ENCODE data around the gene RAB33B.
A peak's percentile ranks its signal among the peaks of the same experiment; 100 is the strongest.

DNA sequence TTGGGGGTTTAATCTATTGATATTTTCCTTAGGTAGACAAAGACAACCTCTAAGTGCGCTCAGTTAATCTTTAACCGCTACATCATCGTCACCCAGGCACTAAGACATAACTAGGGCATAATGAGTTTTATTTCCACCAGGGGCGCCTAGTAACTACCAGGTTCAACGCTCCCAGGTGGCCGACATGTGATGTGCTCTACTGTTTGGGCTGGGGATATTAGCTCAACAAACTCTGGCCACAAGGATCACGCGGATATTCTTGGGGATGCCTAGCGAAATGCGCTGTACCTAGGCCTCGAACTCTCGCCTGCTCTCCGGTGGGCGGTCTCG, 915 bp upstream of the RAB33B start:
- TF ChIP-seq, protein P1, sequence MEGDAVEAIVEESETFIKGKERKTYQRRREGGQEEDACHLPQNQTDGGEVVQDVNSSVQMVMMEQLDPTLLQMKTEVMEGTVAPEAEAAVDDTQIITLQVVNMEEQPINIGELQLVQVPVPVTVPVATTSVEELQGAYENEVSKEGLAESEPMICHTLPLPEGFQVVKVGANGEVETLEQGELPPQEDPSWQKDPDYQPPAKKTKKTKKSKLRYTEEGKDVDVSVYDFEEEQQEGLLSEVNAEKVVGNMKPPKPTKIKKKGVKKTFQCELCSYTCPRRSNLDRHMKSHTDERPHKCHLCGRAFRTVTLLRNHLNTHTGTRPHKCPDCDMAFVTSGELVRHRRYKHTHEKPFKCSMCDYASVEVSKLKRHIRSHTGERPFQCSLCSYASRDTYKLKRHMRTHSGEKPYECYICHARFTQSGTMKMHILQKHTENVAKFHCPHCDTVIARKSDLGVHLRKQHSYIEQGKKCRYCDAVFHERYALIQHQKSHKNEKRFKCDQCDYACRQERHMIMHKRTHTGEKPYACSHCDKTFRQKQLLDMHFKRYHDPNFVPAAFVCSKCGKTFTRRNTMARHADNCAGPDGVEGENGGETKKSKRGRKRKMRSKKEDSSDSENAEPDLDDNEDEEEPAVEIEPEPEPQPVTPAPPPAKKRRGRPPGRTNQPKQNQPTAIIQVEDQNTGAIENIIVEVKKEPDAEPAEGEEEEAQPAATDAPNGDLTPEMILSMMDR (IDR thresholded peaks at IDR 0.05; ENCODE audit: insufficient read depth, low read length, poor library complexity, severe bottlenecking): peak; percentile 25
- no peak for TF ChIP-seq EZH2phosphoT487 (conservative IDR thresholded peaks at IDR 0.05; ENCODE audit: low read length)
